Ishikawa (cell line): ENCODE results near the gene KIAA1671.

Source experiments
- CEBPB ChIP-seq: IDR thresholded peaks from 2 replicates; pipeline ENCODE4 v1.6.1; 2012
- CREB1 ChIP-seq: IDR thresholded peaks from 2 replicates; pipeline ENCODE4 v1.6.1; 2012; ENCODE audit warnings: low read depth
- EGR1 ChIP-seq: IDR thresholded peaks from 2 replicates; pipeline ENCODE4 v1.6.1; 2012
- EP300 ChIP-seq: IDR thresholded peaks from 2 replicates; pipeline ENCODE4 v1.6.1; 2012; ENCODE audit warnings: borderline replicate concordance
- FOXM1 ChIP-seq: IDR thresholded peaks from 2 replicates; pipeline ENCODE4 v1.6.1; 2012; ENCODE audit warnings: low read depth, borderline replicate concordance
- MAX ChIP-seq: IDR thresholded peaks from 2 replicates; pipeline ENCODE4 v1.6.1; 2012
- NFIC ChIP-seq: IDR thresholded peaks from 2 replicates; pipeline ENCODE4 v1.6.1; 2012
- RAD21 ChIP-seq: IDR thresholded peaks from 2 replicates; pipeline ENCODE4 v1.6.1; 2012; ENCODE audit warnings: low read depth
- REST ChIP-seq: IDR thresholded peaks from 2 replicates; pipeline ENCODE4 v1.6.1; 2012; ENCODE audit warnings: low read depth, mild to moderate bottlenecking
- TAF1 ChIP-seq: IDR thresholded peaks from 2 replicates; pipeline ENCODE4 v1.6.1; 2012; ENCODE audit warnings: low read depth, mild to moderate bottlenecking
- TCF12 ChIP-seq: IDR thresholded peaks from 2 replicates; pipeline ENCODE4 v1.6.1; 2012; ENCODE audit warnings: low read depth
- TEAD4 ChIP-seq: IDR thresholded peaks from 2 replicates; pipeline ENCODE4 v1.6.1; 2012
- USF1 ChIP-seq: IDR thresholded peaks from 2 replicates; pipeline ENCODE4 v1.6.1; 2012
- YY1 ChIP-seq: IDR thresholded peaks from 2 replicates; pipeline ENCODE4 v1.6.1; 2012; ENCODE audit warnings: low read depth
- ZBTB7A ChIP-seq: IDR thresholded peaks from 2 replicates; pipeline ENCODE4 v1.6.1; 2012; ENCODE audit warnings: low read depth

KIAA1671 gene

GRCh38 chr22:25174156-25174887, 221.8 kb downstream of the KIAA1671 start:
- no peak for TF ChIP-seq ZBTB7A
- TF ChIP-seq CEBPB = no peak
- no peak for TF ChIP-seq MAX
- no peak for TF ChIP-seq REST
- TF ChIP-seq EP300 = no peak
- no peak for TF ChIP-seq NFIC
- TF ChIP-seq EGR1 = no peak
- no peak for TF ChIP-seq TEAD4
- TF ChIP-seq TCF12 = no peak
- TF ChIP-seq YY1 = no peak
- TF ChIP-seq CREB1 = no peak
- TF ChIP-seq RAD21 = no peak
- TF ChIP-seq TAF1 = no peak
- TF ChIP-seq USF1 = no peak
- no peak for TF ChIP-seq FOXM1

- no peak for TF ChIP-seq ZBTB7A
- TF ChIP-seq CREB1 = no peak
- TF ChIP-seq EP300 = no peak
- TF ChIP-seq NFIC = no peak
- TF ChIP-seq USF1 = no peak
- TF ChIP-seq CEBPB = no peak
- no peak for TF ChIP-seq RAD21
Observed at GRCh38 chr22:25174888-25175411, 222.4 kb downstream of the KIAA1671 start.

- TF ChIP-seq REST (no peak), CREB1 (no peak), EGR1 (no peak), RAD21 (no peak), USF1 (no peak), CEBPB (no peak), EP300 (no peak), TEAD4 (no peak), YY1 (no peak), NFIC (no peak), TCF12 (no peak), MAX (no peak), TAF1 (no peak), ZBTB7A (no peak), FOXM1 (no peak)
Observed at GRCh38 chr22:25176175-25176574, 223.7 kb downstream of the KIAA1671 start.

GRCh38 chr22:25176799-25177198, 224.3 kb downstream of the KIAA1671 start:
- TF ChIP-seq RAD21 = no peak
- TF ChIP-seq ZBTB7A = no peak
- no peak for TF ChIP-seq TEAD4
- TF ChIP-seq TCF12 = no peak
- TF ChIP-seq NFIC = no peak
- no peak for TF ChIP-seq EGR1
- no peak for TF ChIP-seq EP300
- TF ChIP-seq CREB1 = no peak
- no peak for TF ChIP-seq CEBPB
- TF ChIP-seq MAX = no peak
- no peak for TF ChIP-seq REST
- TF ChIP-seq FOXM1 = no peak
- TF ChIP-seq TAF1 = no peak
- TF ChIP-seq USF1 = no peak
- no peak for TF ChIP-seq YY1
